HepG2 (cell line): ENCODE results near the gene LRRC45. TPM values are rescaled to one million over a fixed set of nuclear protein-coding genes. Genes with fewer than 3 reads are reported as not detected.
A peak's percentile ranks its signal among the peaks of the same experiment; 100 is the strongest.

Experiments
- HNRNPK ChIP-seq: fragments of 200-400 bp; formaldehyde crosslinking; IDR thresholded peaks from 2 replicates; pipeline ENCODE4 v1.6.1; 2018; ENCODE audit warnings: low read length, low read depth, moderate library complexity, mild to moderate bottlenecking; ENCODE audit not compliant: poor library complexity, severe bottlenecking
- HOXD1 ChIP-seq: sonication (generic); formaldehyde crosslinking; IDR thresholded peaks from 2 replicates; pipeline ENCODE4 v1.5.0; 2020; ENCODE audit warnings: missing genetic modification reagents
- JUND ChIP-seq: sonication (generic); formaldehyde crosslinking; IDR thresholded peaks from 2 replicates; pipeline ENCODE4 v1.8.0; 2022; ENCODE audit warnings: mild to moderate bottlenecking, missing genetic modification reagents
- KLF16 ChIP-seq, 2 experiments: sonication (generic) in 1 of 2; formaldehyde crosslinking in 1 of 2; IDR thresholded peaks; 2 replicates each; pipeline versions ENCODE4 v1.6.1 to v1.8.0; 2016 to 2023; ENCODE audit warnings: missing genetic modification reagents in 2 of 2, missing compliant biosample characterization in 1 of 2
- NAIF1 ChIP-seq: sonication (generic); formaldehyde crosslinking; IDR thresholded peaks from 2 replicates; pipeline ENCODE4 v1.5.0; 2020; ENCODE audit warnings: mild to moderate bottlenecking, missing genetic modification reagents, borderline replicate concordance
- NFAT5 ChIP-seq: sonication (generic); formaldehyde crosslinking; IDR thresholded peaks from 2 replicates; pipeline ENCODE4 v1.4.0; 2020; ENCODE audit warnings: missing genetic modification reagents
- SCMH1 ChIP-seq: sonication (generic); formaldehyde crosslinking; IDR thresholded peaks from 2 replicates; pipeline ENCODE4 v1.9.0; 2021; ENCODE audit warnings: missing genetic modification reagents, mild to moderate bottlenecking, borderline replicate concordance
- YEATS4 ChIP-seq: sonication (generic); formaldehyde crosslinking; IDR thresholded peaks from 2 replicates; pipeline ENCODE4 v1.4.0; 2020; ENCODE audit warnings: missing genetic modification reagents, borderline replicate concordance
- ZFP36L2 ChIP-seq: sonication (generic); formaldehyde crosslinking; IDR thresholded peaks from 2 replicates; pipeline ENCODE4 v1.4.0; 2020; ENCODE audit warnings: missing genetic modification reagents
- ZNF333 ChIP-seq: sonication (generic); formaldehyde crosslinking; IDR thresholded peaks from 2 replicates; pipeline ENCODE4 v1.4.0; 2020; ENCODE audit warnings: mild to moderate bottlenecking, missing genetic modification reagents, borderline replicate concordance
- ZNF556 ChIP-seq: sonication (generic); formaldehyde crosslinking; IDR thresholded peaks from 2 replicates; pipeline ENCODE4 v1.4.0; 2020; ENCODE audit warnings: mild to moderate bottlenecking, missing genetic modification reagents, borderline replicate concordance
- ZNF773 ChIP-seq: sonication (generic); formaldehyde crosslinking; IDR thresholded peaks from 2 replicates; pipeline ENCODE4 v1.4.0; 2020; ENCODE audit warnings: missing genetic modification reagents, borderline replicate concordance
- ZNF792 ChIP-seq: IDR thresholded peaks from 2 replicates; pipeline ENCODE4 v1.6.1; 2016
- polyA plus RNA-seq, 8 experiments: library from polyadenylated mRNA; depleted of rRNA in 3 of 8; stranded (reverse) in 7 of 8; unstranded in 1 of 8; fragments of >200 nt; fragmentation: Illumina TruSeq in 4 of 8; extraction: Trizol in 4 of 8; gene quantifications; 2 replicates each; pipeline versions ENCODE4 v1.2.1 to v1.2.3, GENCODE V29; 2011 to 2016; ENCODE audit warnings: low read depth in 4 of 8, missing spikeins in 1 of 8, mixed read lengths in 1 of 8; ENCODE audit not compliant: insufficient read depth in 1 of 8
- total RNA-seq, 5 experiments: library from RNA; depleted of rRNA; stranded (reverse); fragments of >200 nt; fragmentation: Illumina TruSeq; extraction: Trizol; gene quantifications; 2 replicates each; pipeline ENCODE4 v1.2.3, GENCODE V29; 2016; ENCODE audit warnings: low read depth in 1 of 5
- TF ChIP-seq, protein P1 (sequence below): sonication (generic); formaldehyde crosslinking; IDR thresholded peaks from 2 replicates; pipeline ENCODE4 v1.5.0; 2020; ENCODE audit warnings: mild to moderate bottlenecking, missing genetic modification reagents
- TF ChIP-seq, protein P2 (sequence below): sonication (generic); formaldehyde crosslinking; IDR thresholded peaks from 2 replicates; pipeline ENCODE4 v1.8.0; 2022; ENCODE audit warnings: mild to moderate bottlenecking, missing genetic modification reagents, borderline replicate concordance

Gene LRRC45
- total and polyA plus RNA-seq, 2 of the 13 experiments (the other 11 are each of a cell fraction or from before 2014, with no cell fraction given), result 11.6 to 48.1 TPM

DNA sequence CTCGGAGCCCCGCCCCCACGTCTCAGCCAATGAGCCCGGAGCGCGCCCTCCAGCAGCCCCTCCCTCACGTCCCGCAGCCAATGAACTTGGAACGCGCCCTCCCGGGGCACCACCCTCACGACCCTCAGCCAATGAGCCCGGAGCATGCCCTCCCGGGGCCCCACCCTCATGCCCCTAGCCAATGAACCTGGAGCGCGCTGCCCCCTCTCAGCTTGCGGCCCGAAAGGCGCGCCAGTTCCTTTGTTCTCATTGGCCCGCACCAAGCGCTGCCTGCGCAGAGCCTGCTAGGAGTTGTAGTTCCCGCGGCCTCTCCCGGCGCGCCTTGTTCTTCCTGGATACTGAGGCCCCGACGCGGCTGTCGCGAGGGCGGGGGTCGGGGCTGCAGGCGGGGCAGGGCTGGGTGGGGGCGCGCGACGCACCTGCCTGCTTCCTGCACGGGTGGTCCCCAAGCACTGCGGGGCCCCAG, at the start of gene LRRC45 (continued):
- no peak for TF ChIP-seq NFAT5
- TF ChIP-seq, protein P1, sequence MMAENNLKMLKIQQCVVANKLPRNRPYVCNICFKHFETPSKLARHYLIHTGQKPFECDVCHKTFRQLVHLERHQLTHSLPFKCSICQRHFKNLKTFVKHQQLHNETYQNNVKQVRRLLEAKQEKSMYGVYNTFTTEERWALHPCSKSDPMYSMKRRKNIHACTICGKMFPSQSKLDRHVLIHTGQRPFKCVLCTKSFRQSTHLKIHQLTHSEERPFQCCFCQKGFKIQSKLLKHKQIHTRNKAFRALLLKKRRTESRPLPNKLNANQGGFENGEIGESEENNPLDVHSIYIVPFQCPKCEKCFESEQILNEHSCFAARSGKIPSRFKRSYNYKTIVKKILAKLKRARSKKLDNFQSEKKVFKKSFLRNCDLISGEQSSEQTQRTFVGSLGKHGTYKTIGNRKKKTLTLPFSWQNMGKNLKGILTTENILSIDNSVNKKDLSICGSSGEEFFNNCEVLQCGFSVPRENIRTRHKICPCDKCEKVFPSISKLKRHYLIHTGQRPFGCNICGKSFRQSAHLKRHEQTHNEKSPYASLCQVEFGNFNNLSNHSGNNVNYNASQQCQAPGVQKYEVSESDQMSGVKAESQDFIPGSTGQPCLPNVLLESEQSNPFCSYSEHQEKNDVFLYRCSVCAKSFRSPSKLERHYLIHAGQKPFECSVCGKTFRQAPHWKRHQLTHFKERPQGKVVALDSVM (CRISPR knock-in tag), result no peak
- TF ChIP-seq ZNF556 (CRISPR knock-in tag), result 0 out of 2 replicates have a peak, but pooled peaks have one; percentile 14
- TF ChIP-seq NAIF1 (CRISPR knock-in tag), result no peak
- no peak for TF ChIP-seq ZNF773 (CRISPR knock-in tag)
- no peak for TF ChIP-seq HOXD1
- TF ChIP-seq SCMH1, result no peak
- TF ChIP-seq ZNF333 (CRISPR knock-in tag), result no peak
- TF ChIP-seq KLF16 (CRISPR knock-in tag; IDR thresholded peaks at IDR 0.05), result no peak; a peak in 2 of 4 replicates
- TF ChIP-seq JUND, result no peak
- peak; percentile 11; the same call in 1 of the 2 replicates for TF ChIP-seq YEATS4 (CRISPR knock-in tag)
- TF ChIP-seq ZNF792 (CRISPR knock-in tag), result no peak
- TF ChIP-seq ZFP36L2, result no peak
- TF ChIP-seq, protein P2, sequence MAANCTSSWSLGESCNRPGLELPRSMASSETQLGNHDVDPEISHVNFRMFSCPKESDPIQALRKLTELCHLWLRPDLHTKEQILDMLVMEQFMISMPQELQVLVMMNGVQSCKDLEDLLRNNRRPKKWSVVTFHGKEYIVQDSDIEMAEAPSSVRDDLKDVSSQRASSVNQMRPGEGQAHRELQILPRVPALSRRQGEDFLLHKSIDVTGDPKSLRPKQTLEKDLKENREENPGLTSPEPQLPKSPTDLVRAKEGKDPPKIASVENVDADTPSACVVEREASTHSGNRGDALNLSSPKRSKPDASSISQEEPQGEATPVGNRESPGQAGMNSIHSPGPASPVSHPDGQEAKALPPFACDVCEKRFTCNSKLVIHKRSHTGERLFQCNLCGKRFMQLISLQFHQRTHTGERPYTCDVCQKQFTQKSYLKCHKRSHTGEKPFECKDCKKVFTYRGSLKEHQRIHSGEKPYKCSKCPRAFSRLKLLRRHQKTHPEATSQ, result no peak
- no peak for TF ChIP-seq HNRNPK
